ENCODE measurements around the gene CRYGS.

CRYGS gene

GRCh38 chr3:186493525-186494255 lies 50.5 kb downstream of the CRYGS start:
- no peak for DNase-seq (ENCODE audit: low read depth in 2 of 2)

DNA sequence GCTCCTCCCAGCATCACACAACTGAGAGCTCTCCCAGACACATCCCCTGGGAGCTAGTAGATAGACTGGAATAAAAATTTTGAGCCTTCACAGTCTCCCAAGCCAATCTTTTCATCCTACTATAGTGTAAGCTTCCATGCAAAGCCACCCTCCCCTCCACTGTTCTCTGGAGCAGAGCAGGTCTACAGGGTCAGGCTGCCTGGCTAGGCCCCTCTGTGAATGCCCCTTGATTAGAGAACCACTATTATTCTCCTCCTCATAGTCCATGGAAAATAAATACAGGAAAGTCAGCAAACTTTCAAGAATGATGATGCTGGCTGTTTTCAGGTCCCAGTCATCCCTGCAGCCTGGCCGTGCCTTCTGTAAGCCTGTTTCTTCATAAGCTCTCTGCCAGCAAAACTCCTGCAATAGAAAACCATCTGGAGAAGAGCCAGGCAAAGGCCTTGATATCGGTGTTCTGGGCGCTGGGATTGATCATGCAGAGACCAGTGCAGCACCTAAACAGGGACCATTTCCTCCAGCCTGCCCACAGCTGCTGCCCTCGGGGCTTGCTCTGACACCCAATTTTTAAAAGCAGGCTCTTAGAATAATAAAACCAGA lies 51.7 kb downstream of the CRYGS start:
- no peak for DNase-seq (ENCODE audit: low read depth in 2 of 2)

GRCh38 chr3:186489507-186489906 lies 54.7 kb downstream of the CRYGS start:
- no peak for DNase-seq (ENCODE audit: low read depth in 2 of 2)

Measured in activated CD4-positive, alpha-beta T cell treated with anti-CD3 and anti-CD28 coated beads for 24 hours (primary cell).